Endothelial cell of umbilical vein (primary cell): ENCODE data around the gene DDX17. TPM values are rescaled to one million over a fixed set of nuclear protein-coding genes. Genes with fewer than 3 reads are reported as not detected.

Experiments
- BruUV-seq: library from RNA; stranded (reverse); fragments of 400-500 nt; replicated peaks from 2 replicates; lab custom pipeline; 2021; lab: Mats Ljungman, UMichigan
- CTCF ChIA-PET: fragments of 300-600, 350-600 bp; sonication (Branson Sonifier 250); formaldehyde crosslinking; loops from one replicate; lab custom pipeline; 2021; ENCODE audit warnings: antibody characterized with exemption, inconsistent platforms; lab: Charles Lee
- POLR2A ChIA-PET: fragments of 300-600, 350-600 bp; sonication (Branson Sonifier 250); formaldehyde crosslinking; loops from one replicate; lab custom pipeline; 2021; ENCODE audit warnings: antibody characterized with exemption, inconsistent platforms; lab: Charles Lee
- DNase-seq: peaks from one replicate; pipeline ENCODE4 v3.0.0-alpha.2; 2011; ENCODE audit warnings: low read depth, low spot score
- FAIRE-seq: peaks from 2 replicates; lab custom pipeline; 2011; peaks lifted over from hg19 to GRCh38; lab: Jason Lieb, UNC
- H2AFZ ChIP-seq: 2 replicates; pipeline ENCODE4 v1.6.0; 2012; ENCODE audit warnings: low read depth, low read length, control low read depth, inconsistent platforms
- H3K27ac ChIP-seq: 2 replicates; pipeline ENCODE4 v1.5.1; 2011; ENCODE audit warnings: low read depth, mild to moderate bottlenecking, control low read depth, low read length, moderate library complexity; ENCODE audit not compliant: insufficient read depth
- H3K27me3 ChIP-seq, 2 experiments: 2 replicates each; pipeline versions ENCODE4 v1.6.0 to v1.6.1; 2011; ENCODE audit warnings: low read length in 2 of 2, mixed read lengths in 1 of 2; ENCODE audit not compliant: control insufficient read depth in 2 of 2, insufficient read depth in 2 of 2
- H3K36me3 ChIP-seq, 2 experiments: 2 replicates in 1 of 2; 3 replicates in 1 of 2; pipeline ENCODE4 v1.5.1; 2011; ENCODE audit warnings: low read length in 2 of 2, mild to moderate bottlenecking in 1 of 2, moderate library complexity in 1 of 2; ENCODE audit not compliant: control insufficient read depth in 2 of 2, insufficient read depth in 2 of 2; ENCODE audit errors: extremely low read depth in 1 of 2
- H3K4me1 ChIP-seq: 3 replicates; pipeline ENCODE4 v1.5.1; 2011; ENCODE audit warnings: mild to moderate bottlenecking, low read length; ENCODE audit not compliant: control insufficient read depth, insufficient read depth; ENCODE audit errors: extremely low read depth
- H3K4me2 ChIP-seq: 2 replicates; pipeline ENCODE4 v1.6.1; 2011; ENCODE audit warnings: low read length, control low read depth, mixed read lengths; ENCODE audit not compliant: insufficient read depth
- H3K4me3 ChIP-seq, 3 experiments: fragments of 200-600 bp in 1 of 3; sonication (generic), shearing (Covaris generic) in 1 of 3; replicated peaks in 1 of 3; 2 replicates each; pipeline ENCODE4 v1.5.1; 2011 to 2016; ENCODE audit warnings: control low read depth in 3 of 3, low read length in 3 of 3, mild to moderate bottlenecking in 2 of 3, inconsistent platforms in 1 of 3, low read depth in 1 of 3, moderate library complexity in 1 of 3; ENCODE audit not compliant: insufficient read depth in 1 of 3
- H3K79me2 ChIP-seq: 2 replicates; pipeline ENCODE4 v1.6.0; 2012; ENCODE audit warnings: low read length, inconsistent platforms; ENCODE audit not compliant: control insufficient read depth, insufficient read depth
- H3K9ac ChIP-seq: replicated peaks from 2 replicates; pipeline ENCODE3; 2011; ENCODE audit warnings: low read length, control low read depth; ENCODE audit not compliant: insufficient read depth; ENCODE audit errors: extremely low read depth
- H3K9me1 ChIP-seq: replicated peaks from 3 replicates; pipeline ENCODE4 v1.6.0; 2011; ENCODE audit warnings: mild to moderate bottlenecking, low read length; ENCODE audit not compliant: control insufficient read depth, insufficient read depth; ENCODE audit errors: extremely low read depth
- H3K9me3 ChIP-seq: replicated peaks from 2 replicates; pipeline ENCODE4 v1.5.1; 2012; ENCODE audit warnings: low read length, inconsistent platforms; ENCODE audit not compliant: control insufficient read depth, insufficient read depth
- H4K20me1 ChIP-seq: replicated peaks from 2 replicates; pipeline ENCODE3; 2011; ENCODE audit warnings: mild to moderate bottlenecking, low read length; ENCODE audit not compliant: control insufficient read depth, insufficient read depth; ENCODE audit errors: extremely low read depth
- CTCF ChIP-seq, 2 donors: IDR thresholded peaks; 1 replicate in 1 of 2; 2 replicates in 1 of 2; pipeline ENCODE4 v1.5.1; 2011; ENCODE audit warnings: low read length in 2 of 2, mild to moderate bottlenecking in 2 of 2, moderate library complexity in 2 of 2, control low read depth in 1 of 2, inconsistent platforms in 1 of 2, low read depth in 1 of 2; ENCODE audit not compliant: insufficient read depth in 1 of 2; ENCODE audit errors: extremely low read depth in 1 of 2
- EZH2 ChIP-seq: IDR thresholded peaks from 2 replicates; pipeline ENCODE4 v1.6.1; 2012; ENCODE audit warnings: borderline replicate concordance, low read depth, mild to moderate bottlenecking, moderate library complexity, low read length, inconsistent platforms; ENCODE audit not compliant: severe bottlenecking
- FOS ChIP-seq: IDR thresholded peaks from 2 replicates; pipeline ENCODE4 v1.6.1; 2011; ENCODE audit warnings: mild to moderate bottlenecking, low read length, moderate library complexity, borderline replicate concordance; ENCODE audit not compliant: insufficient read depth
- GATA2 ChIP-seq: IDR thresholded peaks from 2 replicates; pipeline ENCODE4 v1.7.0; 2011; ENCODE audit warnings: low read depth, mild to moderate bottlenecking, moderate library complexity, mixed read lengths, low read length; ENCODE audit not compliant: insufficient read length, insufficient read depth
- JUN ChIP-seq: IDR thresholded peaks from 2 replicates; pipeline ENCODE4 v1.6.1; 2011; ENCODE audit warnings: borderline replicate concordance, low read depth; ENCODE audit not compliant: insufficient read length, insufficient read depth
- MAX ChIP-seq: IDR thresholded peaks from 2 replicates; pipeline ENCODE4 v1.6.1; 2011; ENCODE audit not compliant: insufficient read depth, insufficient read length
- MYC ChIP-seq: IDR thresholded peaks from one replicate; pipeline ENCODE4 v1.6.1; 2011; ENCODE audit warnings: mild to moderate bottlenecking, low read depth, low read length
- POLR2A ChIP-seq: IDR thresholded peaks from 2 replicates; pipeline ENCODE4 v1.6.1; 2012; ENCODE audit warnings: low read depth, mild to moderate bottlenecking, control low read depth, low read length
- POLR2AphosphoS5 ChIP-seq: IDR thresholded peaks from 2 replicates; pipeline ENCODE4 v1.6.1; 2012; ENCODE audit warnings: low read depth, mild to moderate bottlenecking, control low read depth, low read length, moderate library complexity; ENCODE audit not compliant: insufficient read depth
- dilution Hi-C: fragments of 300-500 bp; cut with MboI; formaldehyde crosslinking; loops from one replicate; pipeline ENCODE4 v1.15.0; 2019; ENCODE audit warnings: low sequenced_read_pairs; ENCODE audit not compliant: extremely low pct_ligation_motif_present
- intact Hi-C: fragments of 100-400 bp; cut with micrococcal nuclease; formaldehyde crosslinking; loops from one replicate; pipeline ENCODE4 v1.10.0; 2022
- polyA plus RNA-seq, 4 experiments: library from polyadenylated mRNA; depleted of rRNA in 3 of 4; stranded (reverse) in 3 of 4; unstranded in 1 of 4; fragments of >200 nt; gene quantifications; 2 replicates each; pipeline versions ENCODE4 v1.2.1 to v1.2.3, GENCODE V29; 2011 to 2012; ENCODE audit warnings: missing spikeins in 1 of 4
- total RNA-seq: library from RNA; stranded (reverse); gene quantifications from 2 replicates; pipeline ENCODE4 v1.2.3, GENCODE V29; 2021

The DDX17 gene
- total and polyA plus RNA-seq, 2 donors (not counting 3 experiments of a cell fraction or from before 2014, with no cell fraction given), result 393 to 402 TPM

DNA sequence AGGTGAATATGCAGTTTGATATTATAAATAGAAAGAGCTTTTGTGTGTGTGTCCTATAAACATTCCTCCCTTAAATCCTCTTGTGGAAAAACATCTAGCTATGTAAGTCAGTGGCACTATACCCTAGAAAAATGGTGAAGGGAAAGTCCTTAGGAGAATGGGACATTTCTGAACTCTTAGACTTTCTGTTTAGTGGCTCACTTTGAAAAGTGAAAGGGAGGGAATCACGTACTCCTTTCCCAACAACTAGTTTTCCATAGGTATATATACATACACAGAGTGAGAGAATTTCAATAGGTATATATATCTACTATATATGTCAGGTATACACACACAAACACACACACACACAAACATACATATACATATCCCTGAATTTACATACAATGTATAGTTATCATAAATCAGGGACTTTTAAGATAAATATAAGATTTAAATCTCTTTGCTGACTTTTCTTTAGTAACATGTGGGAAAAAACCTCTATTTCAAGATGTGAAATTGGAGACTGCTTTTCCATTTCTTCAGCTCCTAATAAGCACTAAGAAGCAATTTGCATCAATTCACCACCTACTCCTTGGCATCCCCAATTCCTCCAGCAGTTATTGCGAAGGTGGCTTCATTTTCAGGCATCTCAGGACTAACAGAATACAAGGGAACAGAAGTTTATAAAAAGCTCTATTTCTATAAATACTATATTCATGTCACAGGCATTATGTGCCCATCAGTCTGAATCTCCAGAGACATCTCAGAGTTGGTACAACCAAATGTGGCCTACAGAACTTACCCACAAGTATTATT is 13.5 kb upstream of the DDX17 start:
- no peak overlapping the region for H3K27ac ChIP-seq
- no peaks in the 10 kb centered on the region for H3K79me2 ChIP-seq
- H3K36me3 ChIP-seq, result no peaks in the 10 kb centered on the region
- FAIRE-seq (no peak), DNase-seq (no peak)
- no peaks in the 10 kb centered on the region for H3K9me1 ChIP-seq
- no peaks in the 10 kb centered on the region for H3K9me3 ChIP-seq
- dilution Hi-C loops, result no loop called here
- no peaks in the 10 kb centered on the region for H4K20me1 ChIP-seq
- H2AFZ ChIP-seq, result no peak overlapping the region
- no peak overlapping the region for H3K9ac ChIP-seq
- CTCF ChIA-PET, result interaction anchor here (0.5 to 1.6 kb wide), 2 partner anchors 9 to 30 kb away, joined by 3 to 4 read pairs; no protein-coding TSS in a partner anchor
- TF ChIP-seq FOS (no peak), GATA2 (no peak), POLR2A (no peak), POLR2AphosphoS5 (no peak), EZH2 (no peak), CTCF (IDR thresholded peaks at IDR 0.05; ENCODE audit: extremely low read depth in 1 of 2, insufficient read depth in 1 of 2, low read depth in 1 of 2, low read length in 2 of 2) (no peak), MYC (no peak), JUN (no peak), MAX (no peak)
- POLR2A ChIA-PET, result no interaction called here
- H3K27me3 ChIP-seq, result no peaks in the 10 kb centered on the region
- intact Hi-C loops, result no loop called here
- BruUV-seq, result no TSS peak
- H3K4me3 ChIP-seq, result no peak overlapping the region
- no peak overlapping the region for H3K4me2 ChIP-seq
- no peaks in the 10 kb centered on the region for H3K4me1 ChIP-seq
